ENCODE results near the gene CAPRIN2.

CAPRIN2 gene

GRCh38 chr12:30782316-30783173, 27.8 kb upstream of the CAPRIN2 start:
- Mint-ChIP-seq H3K27ac (no peak overlapping the region), H3K4me3 (no peak overlapping the region)
- CTCF ChIA-PET = no interaction called here

GRCh38 chr12:30779578-30779977, 24.8 kb upstream of the CAPRIN2 start:
- Mint-ChIP-seq H3K36me3 (no peaks in the 10 kb centered on the region), H3K4me3 (no peak overlapping the region), H3K27me3 (peaks cover 12% of the 10 kb centered on the region), H3K4me1 (no peaks in the 10 kb centered on the region), H3K9me3 (peaks cover 7% of the 10 kb centered on the region), H3K27ac (no peak overlapping the region)
- no peak for DNase-seq
- CTCF ChIA-PET = no interaction called here

More at GRCh38 chr12:30782316-30783173, 27.8 kb upstream of the CAPRIN2 start:
- Mint-ChIP-seq H3K4me1 (no peaks in the 10 kb centered on the region), H3K36me3 (no peaks in the 10 kb centered on the region), H3K27me3 (peaks cover 25% of the 10 kb centered on the region), H3K9me3 (no peaks in the 10 kb centered on the region)
- DNase-seq = no peak

- DNase-seq = no peak
- CTCF ChIA-PET = no interaction called here
- Mint-ChIP-seq H3K4me1 (no peaks in the 10 kb centered on the region), H3K36me3 (no peaks in the 10 kb centered on the region), H3K27me3 (peaks cover 8% of the 10 kb centered on the region), H3K4me3 (no peak overlapping the region), H3K27ac (no peak overlapping the region), H3K9me3 (peaks cover 7% of the 10 kb centered on the region)
Observed at GRCh38 chr12:30779178-30779577, 24.4 kb upstream of the CAPRIN2 start.

- CTCF ChIA-PET = no interaction called here
- Mint-ChIP-seq H3K36me3 (no peaks in the 10 kb centered on the region), H3K9me3 (peaks cover 7% of the 10 kb centered on the region), H3K27ac (no peak overlapping the region), H3K4me1 (no peaks in the 10 kb centered on the region), H3K27me3 (peaks cover 13% of the 10 kb centered on the region), H3K4me3 (no peak overlapping the region)
- DNase-seq = no peak
Observed at GRCh38 chr12:30774599-30774998, 19.8 kb upstream of the CAPRIN2 start.

- Mint-ChIP-seq H3K27me3 (peaks cover 17% of the 10 kb centered on the region), H3K4me3 (no peak overlapping the region), H3K27ac (no peak overlapping the region), H3K36me3 (no peaks in the 10 kb centered on the region), H3K9me3 (no peaks in the 10 kb centered on the region), H3K4me1 (no peaks in the 10 kb centered on the region)
- DNase-seq = no peak
- CTCF ChIA-PET = no interaction called here
Observed at GRCh38 chr12:30769802-30770201, 15.1 kb upstream of the CAPRIN2 start.

- H3K4me3 Mint-ChIP-seq = no peak overlapping the region
- no peaks in the 10 kb centered on the region for H3K4me1 Mint-ChIP-seq
- H3K27me3 Mint-ChIP-seq = peaks cover 10% of the 10 kb centered on the region
- H3K9me3 Mint-ChIP-seq = no peaks in the 10 kb centered on the region
- no peak for DNase-seq
- no peak overlapping the region for H3K27ac Mint-ChIP-seq
- no peaks in the 10 kb centered on the region for H3K36me3 Mint-ChIP-seq
- CTCF ChIA-PET = no interaction called here
Observed at GRCh38 chr12:30764251-30764650, 9.5 kb upstream of the CAPRIN2 start.

GRCh38 chr12:30763053-30763452, 8.3 kb upstream of the CAPRIN2 start:
- DNase-seq = no peak
- no peak overlapping the region for H3K4me3 Mint-ChIP-seq
- no peaks in the 10 kb centered on the region for H3K4me1 Mint-ChIP-seq
- H3K9me3 Mint-ChIP-seq = no peaks in the 10 kb centered on the region
- H3K36me3 Mint-ChIP-seq = no peaks in the 10 kb centered on the region
- H3K27ac Mint-ChIP-seq = no peak overlapping the region
- H3K27me3 Mint-ChIP-seq = peaks cover 10% of the 10 kb centered on the region
- CTCF ChIA-PET = interaction anchor here (1.5 kb wide), 1 partner anchor 9 kb away, joined by 3 read pairs; no protein-coding TSS in a partner anchor

GRCh38 chr12:30761730-30762129, 7.0 kb upstream of the CAPRIN2 start:
- H3K9me3 Mint-ChIP-seq = no peaks in the 10 kb centered on the region
- no peak overlapping the region for H3K27ac Mint-ChIP-seq
- no peaks in the 10 kb centered on the region for H3K4me1 Mint-ChIP-seq
- H3K27me3 Mint-ChIP-seq = peaks cover 10% of the 10 kb centered on the region
- DNase-seq = no peak
- CTCF ChIA-PET = interaction anchor here (1.5 kb wide), 1 partner anchor 8 kb away, joined by 3 read pairs; no protein-coding TSS in a partner anchor
- H3K4me3 Mint-ChIP-seq = no peak overlapping the region
- H3K36me3 Mint-ChIP-seq = no peaks in the 10 kb centered on the region

GRCh38 chr12:30757316-30757715, 2.6 kb upstream of the CAPRIN2 start:
- H3K4me3 Mint-ChIP-seq = no peak overlapping the region
- H3K27me3 Mint-ChIP-seq = no peaks in the 10 kb centered on the region
- peaks cover 1% of the 10 kb centered on the region for H3K36me3 Mint-ChIP-seq
- DNase-seq = no peak
- peaks cover 23% of the 10 kb centered on the region for H3K4me1 Mint-ChIP-seq
- CTCF ChIA-PET = no interaction called here
- H3K9me3 Mint-ChIP-seq = no peaks in the 10 kb centered on the region
- H3K27ac Mint-ChIP-seq = no peak overlapping the region

GRCh38 chr12:30756074-30756473, 1.3 kb upstream of the CAPRIN2 start:
- H3K4me3 Mint-ChIP-seq = no peak overlapping the region
- no peak for DNase-seq
- H3K27ac Mint-ChIP-seq = no peak overlapping the region
- CTCF ChIA-PET = no interaction called here
- H3K36me3 Mint-ChIP-seq = peaks cover 1% of the 10 kb centered on the region
- no peaks in the 10 kb centered on the region for H3K27me3 Mint-ChIP-seq
- H3K4me1 Mint-ChIP-seq = peaks cover 23% of the 10 kb centered on the region
- no peaks in the 10 kb centered on the region for H3K9me3 Mint-ChIP-seq

GRCh38 chr12:30755395-30755762, 628 bp upstream of the CAPRIN2 start:
- CTCF ChIA-PET = interaction anchor here (1.0 kb wide), 1 partner anchor 35 kb away, joined by 3 read pairs; no protein-coding TSS in a partner anchor
- H3K4me1 Mint-ChIP-seq = peaks cover 23% of the 10 kb centered on the region

GRCh38 chr12:30754383-30754749, 385 bp downstream of the CAPRIN2 start:
- H3K27ac Mint-ChIP-seq = peak overlapping the region; percentile 83
- H3K4me1 Mint-ChIP-seq = peaks cover 23% of the 10 kb centered on the region
- peaks cover 4% of the 10 kb centered on the region for H3K36me3 Mint-ChIP-seq
- H3K27me3 Mint-ChIP-seq = no peaks in the 10 kb centered on the region
- H3K4me3 Mint-ChIP-seq = peak overlapping the region; percentile 91
- DNase-seq = no peak
- CTCF ChIA-PET = interaction anchor here (1.2 kb wide), 1 partner anchor 53 kb away, joined by 6 read pairs; no protein-coding TSS in a partner anchor
- no peaks in the 10 kb centered on the region for H3K9me3 Mint-ChIP-seq

More at GRCh38 chr12:30755395-30755762, 628 bp upstream of the CAPRIN2 start:
- H3K36me3 Mint-ChIP-seq = peaks cover 1% of the 10 kb centered on the region
- no peaks in the 10 kb centered on the region for H3K9me3 Mint-ChIP-seq
- no peak for DNase-seq
- peak overlapping the region; percentile 42 for H3K27ac Mint-ChIP-seq
- H3K4me3 Mint-ChIP-seq = peak overlapping the region; percentile 91
- H3K27me3 Mint-ChIP-seq = no peaks in the 10 kb centered on the region

- H3K27me3 Mint-ChIP-seq = no peaks in the 10 kb centered on the region
- peak overlapping the region; percentile 83 for H3K27ac Mint-ChIP-seq
- DNase-seq = no peak
- peak overlapping the region; percentile 91 for H3K4me3 Mint-ChIP-seq
- peaks cover 23% of the 10 kb centered on the region for H3K4me1 Mint-ChIP-seq
- CTCF ChIA-PET = interaction anchor here (0.8 to 1.2 kb wide), 3 partner anchors 9 to 88 kb away, joined by 3 to 6 read pairs (median 3); no protein-coding TSS in a partner anchor
- peaks cover 4% of the 10 kb centered on the region for H3K36me3 Mint-ChIP-seq
- no peaks in the 10 kb centered on the region for H3K9me3 Mint-ChIP-seq
Observed at GRCh38 chr12:30753751-30754382, 884 bp downstream of the CAPRIN2 start.

- no peaks in the 10 kb centered on the region for H3K27me3 Mint-ChIP-seq
- H3K4me3 Mint-ChIP-seq = peak overlapping the region; percentile 91
- peaks cover 23% of the 10 kb centered on the region for H3K4me1 Mint-ChIP-seq
- H3K27ac Mint-ChIP-seq = peak overlapping the region; percentile 62
- peaks cover 4% of the 10 kb centered on the region for H3K36me3 Mint-ChIP-seq
- CTCF ChIA-PET = interaction anchor here (0.8 to 1.2 kb wide), 3 partner anchors 9 to 88 kb away, joined by 3 to 6 read pairs (median 3); no protein-coding TSS in a partner anchor
- DNase-seq = peak; percentile 32
- no peaks in the 10 kb centered on the region for H3K9me3 Mint-ChIP-seq
Observed at GRCh38 chr12:30753233-30753632, 1.5 kb downstream of the CAPRIN2 start.

Measured in activated naive CD4-positive, alpha-beta T cell treated with anti-CD3 and anti-CD28 coated beads, Interleukin-2, amount 10 ng/mL, durations not matched to agents 7 days and 5 days (primary cell).